Sigmoid colon (tissue), 7 donors: ENCODE data around the gene PRPF40B. TPM values are rescaled to one million over a fixed set of nuclear protein-coding genes. Genes with fewer than 3 reads are reported as not detected.

Source experiments
- DNase-seq: peaks from one replicate; pipeline ENCODE4 v3.0.0-alpha.2; 2019
- H3K27ac ChIP-seq, 4 donors: fragments of 200-600 bp; sonication (generic); one replicate each; pipeline ENCODE4 v1.5.1; 2016 to 2019; ENCODE audit warnings: mild to moderate bottlenecking in 1 of 4
- H3K27me3 ChIP-seq, 3 donors: fragments of 200-600 bp; sonication (generic); one replicate each; pipeline ENCODE4 v1.5.1; 2019; ENCODE audit warnings: mild to moderate bottlenecking in 1 of 3
- H3K36me3 ChIP-seq, 4 donors: fragments of 200-600 bp; sonication (generic); one replicate each; pipeline ENCODE4 v1.5.1; 2016 to 2019
- H3K4me1 ChIP-seq, 4 donors: fragments of 200-600 bp; sonication (generic); one replicate each; pipeline ENCODE4 v1.5.1; 2017 to 2019
- H3K4me3 ChIP-seq, 4 donors: fragments of 200-600 bp; sonication (generic); one replicate each; pipeline ENCODE4 v1.5.1; 2017 to 2019; ENCODE audit warnings: mild to moderate bottlenecking in 2 of 4, moderate library complexity in 1 of 4
- H3K9me3 ChIP-seq, 4 donors: fragments of 200-600 bp in 3 of 4; sonication (generic) in 3 of 4; one replicate each; pipeline versions ENCODE4 v1.5.1 to v1.6.1; 2013 to 2019
- EP300 ChIP-seq, 4 donors: sonication (generic); formaldehyde crosslinking; IDR thresholded peaks; one replicate each; pipeline ENCODE4 v1.6.1; 2017; ENCODE audit warnings: antibody characterized with exemption in 4 of 4
- POLR2A ChIP-seq, 2 donors: fragments of 450-650 bp; IDR thresholded peaks; one replicate each; pipeline ENCODE4 v1.6.1; 2016; ENCODE audit warnings: antibody characterized with exemption in 2 of 2, mild to moderate bottlenecking in 2 of 2, moderate library complexity in 2 of 2
- POLR2AphosphoS5 ChIP-seq, 4 donors: sonication (generic); formaldehyde crosslinking; IDR thresholded peaks; one replicate each; pipeline ENCODE4 v1.6.1; 2017; ENCODE audit warnings: antibody characterized with exemption in 4 of 4
- WGBS, 2 donors: extraction: QIAGEN DNeasy Blood & Tissue Kit; methylation state at CpG; one replicate each; pipeline ENCODE4 v1.1.7; 2013; 5-methylcytosine and 5-hydroxymethylcytosine counted together
- intact Hi-C: fragments of 100-400 bp; cut with DNase I; formaldehyde crosslinking; loops from one replicate; pipeline ENCODE4 v1.15.1; 2023
- polyA plus RNA-seq, 3 donors: library from polyadenylated mRNA; stranded (reverse); fragments of 200-250 nt; gene quantifications; one replicate each; pipeline ENCODE4 v1.2.3, GENCODE V29; 2013
- total RNA-seq, 4 donors: library from RNA; depleted of rRNA; stranded (reverse); fragments of >200 nt; gene quantifications; one replicate each; pipeline ENCODE4 v1.1.0, GENCODE V29; 2016
- TF ChIP-seq, protein P1 (sequence below), 4 experiments: fragments of 450-650 bp in 3 of 4; fragments of 200-600 bp in 1 of 4; IDR thresholded peaks; one replicate each; pipeline ENCODE4 v1.5.1; 2016 to 2019; ENCODE audit warnings: antibody characterized with exemption in 4 of 4, mild to moderate bottlenecking in 3 of 4, moderate library complexity in 2 of 4
- donor health status: healthy with polysubstance abuse.
- donor health status: Bipolar disorder and iron deficiency.
- donor health status: healthy.

The PRPF40B gene
- total and polyA plus RNA-seq, 7 donors, result 1.4 to 27.5 (median 13.3) TPM

- 91% methylated on average over 1 of the region's 1 CpG for WGBS, 2 donors
- Histone ChIP-seq H3K4me1 (peaks cover 0 to 26% (median 15%) of the 10 kb centered on the region in 4 donors), H3K4me3 (no peak overlapping the region), H3K27me3 (no peaks in the 10 kb centered on the region), H3K36me3 (no peaks in the 10 kb centered on the region), H3K27ac (no peak overlapping the region), H3K9me3 (no peaks in the 10 kb centered on the region)
- DNase-seq, result no peak
- intact Hi-C loops, result no loop called here
- TF ChIP-seq EP300 (IDR thresholded peaks at IDR 0.05), result no peak
- TF ChIP-seq POLR2AphosphoS5 (IDR thresholded peaks at IDR 0.05), result no peak
- no peak for TF ChIP-seq POLR2A (IDR thresholded peaks at IDR 0.05)
- TF ChIP-seq, protein P1, sequence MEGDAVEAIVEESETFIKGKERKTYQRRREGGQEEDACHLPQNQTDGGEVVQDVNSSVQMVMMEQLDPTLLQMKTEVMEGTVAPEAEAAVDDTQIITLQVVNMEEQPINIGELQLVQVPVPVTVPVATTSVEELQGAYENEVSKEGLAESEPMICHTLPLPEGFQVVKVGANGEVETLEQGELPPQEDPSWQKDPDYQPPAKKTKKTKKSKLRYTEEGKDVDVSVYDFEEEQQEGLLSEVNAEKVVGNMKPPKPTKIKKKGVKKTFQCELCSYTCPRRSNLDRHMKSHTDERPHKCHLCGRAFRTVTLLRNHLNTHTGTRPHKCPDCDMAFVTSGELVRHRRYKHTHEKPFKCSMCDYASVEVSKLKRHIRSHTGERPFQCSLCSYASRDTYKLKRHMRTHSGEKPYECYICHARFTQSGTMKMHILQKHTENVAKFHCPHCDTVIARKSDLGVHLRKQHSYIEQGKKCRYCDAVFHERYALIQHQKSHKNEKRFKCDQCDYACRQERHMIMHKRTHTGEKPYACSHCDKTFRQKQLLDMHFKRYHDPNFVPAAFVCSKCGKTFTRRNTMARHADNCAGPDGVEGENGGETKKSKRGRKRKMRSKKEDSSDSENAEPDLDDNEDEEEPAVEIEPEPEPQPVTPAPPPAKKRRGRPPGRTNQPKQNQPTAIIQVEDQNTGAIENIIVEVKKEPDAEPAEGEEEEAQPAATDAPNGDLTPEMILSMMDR (IDR thresholded peaks at IDR 0.05), result no peak
These were observed 56.7 kb downstream of the PRPF40B start for GRCh38 chr12:49680075-49680474.

DNA sequence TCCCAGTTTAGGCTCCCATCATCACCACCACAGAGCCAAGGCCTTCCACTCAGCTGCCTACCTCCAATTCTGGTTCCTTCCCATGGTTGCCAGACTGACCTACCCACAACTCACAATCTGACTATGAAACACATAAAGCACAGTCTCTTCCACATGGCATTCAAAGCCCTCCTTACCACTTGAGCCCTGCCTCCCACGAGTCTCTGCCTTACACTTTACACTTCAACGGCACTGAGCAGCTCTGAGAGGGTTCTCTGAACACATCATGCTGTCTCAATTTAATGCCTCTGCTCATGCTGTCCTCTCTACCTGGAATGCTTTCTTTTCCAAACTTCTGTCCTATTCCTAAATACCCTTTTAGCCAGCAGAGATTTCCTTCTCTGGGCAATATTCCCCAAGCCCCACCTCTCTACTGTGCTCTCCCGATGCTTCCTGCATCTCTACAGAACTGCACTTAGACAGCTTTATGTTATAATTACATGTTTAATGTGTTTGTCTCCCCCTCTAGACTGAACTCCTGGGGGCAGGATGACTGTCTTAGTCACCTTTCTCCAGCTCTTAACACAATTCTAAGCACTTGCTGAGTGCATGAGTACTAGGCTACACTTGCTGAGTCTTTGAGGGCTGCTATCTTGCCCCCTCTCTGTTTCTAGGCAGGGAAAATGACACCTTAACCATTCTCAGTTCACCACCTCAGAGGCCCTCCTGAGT, 60.4 kb downstream of the PRPF40B start:
- Histone ChIP-seq H3K4me1 (peaks cover 0 to 23% (median 12%) of the 10 kb centered on the region in 4 donors), H3K9me3 (no peaks in the 10 kb centered on the region)
- intact Hi-C loops, result no loop called here

DNA sequence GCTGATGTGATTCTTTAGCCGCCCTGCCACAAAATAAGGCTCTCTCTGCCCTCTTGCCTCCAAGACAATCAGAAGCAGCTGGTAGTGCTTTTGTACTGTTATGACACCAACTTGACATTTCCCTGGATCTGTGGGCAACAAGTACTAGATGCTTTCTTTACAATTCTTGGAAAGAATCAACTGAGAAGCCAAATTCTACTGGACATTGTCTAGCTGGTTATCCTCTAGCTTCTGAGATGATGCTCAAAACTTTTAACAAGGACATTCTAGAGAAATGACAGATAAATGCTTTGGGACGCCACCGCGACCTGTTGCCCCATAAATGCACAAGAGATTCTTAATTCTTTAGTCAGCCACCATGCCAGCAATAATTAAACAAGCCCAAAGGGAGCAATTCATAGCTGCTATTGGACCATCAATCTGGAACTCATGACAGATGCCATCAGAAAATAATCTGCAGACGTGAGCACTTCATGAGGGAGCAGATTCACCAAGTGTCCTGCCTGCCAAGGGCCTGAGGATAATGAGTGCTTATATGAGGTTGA, 61.0 kb downstream of the PRPF40B start:
- intact Hi-C loops, result no loop called here
- Histone ChIP-seq H3K4me3 (no peak overlapping the region), H3K27me3 (no peaks in the 10 kb centered on the region), H3K36me3 (no peaks in the 10 kb centered on the region), H3K27ac (no peak overlapping the region), H3K4me1 (peaks cover 0 to 26% (median 12%) of the 10 kb centered on the region in 4 donors), H3K9me3 (no peaks in the 10 kb centered on the region)
- WGBS, 2 donors, result 88 to 94% methylated on average over 5 of the region's 5 CpGs
- DNase-seq, result no peak
- TF ChIP-seq, protein P1 (IDR thresholded peaks at IDR 0.05), result no peak
- no peak for TF ChIP-seq POLR2A (IDR thresholded peaks at IDR 0.05)
- no peak for TF ChIP-seq EP300 (IDR thresholded peaks at IDR 0.05)
- TF ChIP-seq POLR2AphosphoS5 (IDR thresholded peaks at IDR 0.05), result no peak

More for the DNA sequence above, 60.4 kb downstream of the PRPF40B start:
- TF ChIP-seq, protein P1 (IDR thresholded peaks at IDR 0.05), result no peak
- TF ChIP-seq POLR2A (IDR thresholded peaks at IDR 0.05) (no peak), EP300 (IDR thresholded peaks at IDR 0.05) (no peak), POLR2AphosphoS5 (IDR thresholded peaks at IDR 0.05) (no peak)
- Histone ChIP-seq H3K4me3 (no peak overlapping the region), H3K27me3 (no peaks in the 10 kb centered on the region), H3K27ac (no peak overlapping the region), H3K36me3 (no peaks in the 10 kb centered on the region)
- no peak for DNase-seq
- WGBS, 2 donors, result 64 to 72% methylated on average over 3 of the region's 3 CpGs

DNA sequence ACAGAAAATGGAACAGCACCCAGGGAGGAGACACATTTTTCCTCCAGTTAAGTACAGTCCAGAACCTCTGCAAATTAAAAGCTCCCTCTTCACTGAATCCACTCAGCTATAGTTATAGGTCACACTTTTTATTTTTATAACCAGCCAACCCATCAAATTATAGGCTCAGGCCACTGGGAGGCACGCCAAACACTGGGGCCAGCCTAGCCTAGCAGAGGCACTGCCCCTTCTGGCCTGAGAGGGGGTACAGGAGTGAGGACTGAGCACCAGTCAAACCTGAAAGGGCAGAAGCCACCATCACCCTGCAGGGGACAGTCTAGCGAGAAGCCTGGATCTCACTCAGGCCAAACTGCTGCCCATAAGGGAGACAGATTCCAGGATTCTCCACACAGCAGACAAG, 64.6 kb downstream of the PRPF40B start:
- TF ChIP-seq EP300 (IDR thresholded peaks at IDR 0.05), result no peak
- no peak for TF ChIP-seq POLR2AphosphoS5 (IDR thresholded peaks at IDR 0.05)
- TF ChIP-seq POLR2A (IDR thresholded peaks at IDR 0.05), result no peak
- TF ChIP-seq, protein P1 (IDR thresholded peaks at IDR 0.05), result no peak
- H3K27me3 ChIP-seq, result no peaks in the 10 kb centered on the region
- H3K27ac ChIP-seq, result no peak overlapping the region
- 92 to 94% methylated on average over 2 of the region's 2 CpGs for WGBS, 2 donors
- no peak for DNase-seq
- no peaks in the 10 kb centered on the region for H3K36me3 ChIP-seq
- intact Hi-C loops, result no loop called here
- H3K9me3 ChIP-seq, result no peaks in the 10 kb centered on the region
- no peak overlapping the region for H3K4me3 ChIP-seq
- peaks cover 0 to 29% (median 12%) of the 10 kb centered on the region in 4 donors for H3K4me1 ChIP-seq
